Endothelial cell of umbilical vein (primary cell): ENCODE measurements around the gene NOTCH3. TPM values are rescaled to one million over a fixed set of nuclear protein-coding genes. Genes with fewer than 3 reads are reported as not detected.

ENCODE experiments used
- BruUV-seq: library from RNA; stranded (reverse); fragments of 400-500 nt; replicated peaks from 2 replicates; lab custom pipeline; 2021; lab: Mats Ljungman, UMichigan
- CTCF ChIA-PET: fragments of 300-600, 350-600 bp; sonication (Branson Sonifier 250); formaldehyde crosslinking; loops from one replicate; lab custom pipeline; 2021; ENCODE audit warnings: antibody characterized with exemption, inconsistent platforms; lab: Charles Lee
- POLR2A ChIA-PET: fragments of 300-600, 350-600 bp; sonication (Branson Sonifier 250); formaldehyde crosslinking; loops from one replicate; lab custom pipeline; 2021; ENCODE audit warnings: antibody characterized with exemption, inconsistent platforms; lab: Charles Lee
- DNase-seq: peaks from one replicate; pipeline ENCODE4 v3.0.0-alpha.2; 2011; ENCODE audit warnings: low read depth, low spot score
- FAIRE-seq: peaks from 2 replicates; lab custom pipeline; 2011; peaks lifted over from hg19 to GRCh38; lab: Jason Lieb, UNC
- H2AFZ ChIP-seq: 2 replicates; pipeline ENCODE4 v1.6.0; 2012; ENCODE audit warnings: low read depth, low read length, control low read depth, inconsistent platforms
- H3K27ac ChIP-seq: 2 replicates; pipeline ENCODE4 v1.5.1; 2011; ENCODE audit warnings: low read depth, mild to moderate bottlenecking, control low read depth, low read length, moderate library complexity; ENCODE audit not compliant: insufficient read depth
- H3K27me3 ChIP-seq, 2 experiments: 2 replicates each; pipeline versions ENCODE4 v1.6.0 to v1.6.1; 2011; ENCODE audit warnings: low read length in 2 of 2, mixed read lengths in 1 of 2; ENCODE audit not compliant: control insufficient read depth in 2 of 2, insufficient read depth in 2 of 2
- H3K36me3 ChIP-seq, 2 experiments: 2 replicates in 1 of 2; 3 replicates in 1 of 2; pipeline ENCODE4 v1.5.1; 2011; ENCODE audit warnings: low read length in 2 of 2, mild to moderate bottlenecking in 1 of 2, moderate library complexity in 1 of 2; ENCODE audit not compliant: control insufficient read depth in 2 of 2, insufficient read depth in 2 of 2; ENCODE audit errors: extremely low read depth in 1 of 2
- H3K4me1 ChIP-seq: 3 replicates; pipeline ENCODE4 v1.5.1; 2011; ENCODE audit warnings: mild to moderate bottlenecking, low read length; ENCODE audit not compliant: control insufficient read depth, insufficient read depth; ENCODE audit errors: extremely low read depth
- H3K4me2 ChIP-seq: 2 replicates; pipeline ENCODE4 v1.6.1; 2011; ENCODE audit warnings: low read length, control low read depth, mixed read lengths; ENCODE audit not compliant: insufficient read depth
- H3K4me3 ChIP-seq, 3 experiments: fragments of 200-600 bp in 1 of 3; sonication (generic), shearing (Covaris generic) in 1 of 3; replicated peaks in 1 of 3; 2 replicates each; pipeline ENCODE4 v1.5.1; 2011 to 2016; ENCODE audit warnings: control low read depth in 3 of 3, low read length in 3 of 3, mild to moderate bottlenecking in 2 of 3, inconsistent platforms in 1 of 3, low read depth in 1 of 3, moderate library complexity in 1 of 3; ENCODE audit not compliant: insufficient read depth in 1 of 3
- H3K79me2 ChIP-seq: 2 replicates; pipeline ENCODE4 v1.6.0; 2012; ENCODE audit warnings: low read length, inconsistent platforms; ENCODE audit not compliant: control insufficient read depth, insufficient read depth
- H3K9ac ChIP-seq: replicated peaks from 2 replicates; pipeline ENCODE3; 2011; ENCODE audit warnings: low read length, control low read depth; ENCODE audit not compliant: insufficient read depth; ENCODE audit errors: extremely low read depth
- H3K9me1 ChIP-seq: replicated peaks from 3 replicates; pipeline ENCODE4 v1.6.0; 2011; ENCODE audit warnings: mild to moderate bottlenecking, low read length; ENCODE audit not compliant: control insufficient read depth, insufficient read depth; ENCODE audit errors: extremely low read depth
- H3K9me3 ChIP-seq: replicated peaks from 2 replicates; pipeline ENCODE4 v1.5.1; 2012; ENCODE audit warnings: low read length, inconsistent platforms; ENCODE audit not compliant: control insufficient read depth, insufficient read depth
- H4K20me1 ChIP-seq: replicated peaks from 2 replicates; pipeline ENCODE3; 2011; ENCODE audit warnings: mild to moderate bottlenecking, low read length; ENCODE audit not compliant: control insufficient read depth, insufficient read depth; ENCODE audit errors: extremely low read depth
- EZH2 ChIP-seq: IDR thresholded peaks from 2 replicates; pipeline ENCODE4 v1.6.1; 2012; ENCODE audit warnings: borderline replicate concordance, low read depth, mild to moderate bottlenecking, moderate library complexity, low read length, inconsistent platforms; ENCODE audit not compliant: severe bottlenecking
- FOS ChIP-seq: IDR thresholded peaks from 2 replicates; pipeline ENCODE4 v1.6.1; 2011; ENCODE audit warnings: mild to moderate bottlenecking, low read length, moderate library complexity, borderline replicate concordance; ENCODE audit not compliant: insufficient read depth
- GATA2 ChIP-seq: IDR thresholded peaks from 2 replicates; pipeline ENCODE4 v1.7.0; 2011; ENCODE audit warnings: low read depth, mild to moderate bottlenecking, moderate library complexity, mixed read lengths, low read length; ENCODE audit not compliant: insufficient read length, insufficient read depth
- JUN ChIP-seq: IDR thresholded peaks from 2 replicates; pipeline ENCODE4 v1.6.1; 2011; ENCODE audit warnings: borderline replicate concordance, low read depth; ENCODE audit not compliant: insufficient read length, insufficient read depth
- MYC ChIP-seq: IDR thresholded peaks from one replicate; pipeline ENCODE4 v1.6.1; 2011; ENCODE audit warnings: mild to moderate bottlenecking, low read depth, low read length
- POLR2A ChIP-seq: IDR thresholded peaks from 2 replicates; pipeline ENCODE4 v1.6.1; 2012; ENCODE audit warnings: low read depth, mild to moderate bottlenecking, control low read depth, low read length
- POLR2AphosphoS5 ChIP-seq: IDR thresholded peaks from 2 replicates; pipeline ENCODE4 v1.6.1; 2012; ENCODE audit warnings: low read depth, mild to moderate bottlenecking, control low read depth, low read length, moderate library complexity; ENCODE audit not compliant: insufficient read depth
- dilution Hi-C: fragments of 300-500 bp; cut with MboI; formaldehyde crosslinking; loops from one replicate; pipeline ENCODE4 v1.15.0; 2019; ENCODE audit warnings: low sequenced_read_pairs; ENCODE audit not compliant: extremely low pct_ligation_motif_present
- intact Hi-C: fragments of 100-400 bp; cut with micrococcal nuclease; formaldehyde crosslinking; loops from one replicate; pipeline ENCODE4 v1.10.0; 2022
- polyA plus RNA-seq, 4 experiments: library from polyadenylated mRNA; depleted of rRNA in 3 of 4; stranded (reverse) in 3 of 4; unstranded in 1 of 4; fragments of >200 nt; gene quantifications; 2 replicates each; pipeline versions ENCODE4 v1.2.1 to v1.2.3, GENCODE V29; 2011 to 2012; ENCODE audit warnings: missing spikeins in 1 of 4
- total RNA-seq: library from RNA; stranded (reverse); gene quantifications from 2 replicates; pipeline ENCODE4 v1.2.3, GENCODE V29; 2021
- TF ChIP-seq, protein P1 (sequence below): IDR thresholded peaks from 2 replicates; pipeline ENCODE4 v1.6.1; 2011; ENCODE audit not compliant: insufficient read depth, insufficient read length
- TF ChIP-seq, protein P2 (sequence below), 2 donors: IDR thresholded peaks; 1 replicate in 1 of 2; 2 replicates in 1 of 2; pipeline ENCODE4 v1.5.1; 2011; ENCODE audit warnings: low read length in 2 of 2, mild to moderate bottlenecking in 2 of 2, moderate library complexity in 2 of 2, control low read depth in 1 of 2, inconsistent platforms in 1 of 2, low read depth in 1 of 2; ENCODE audit not compliant: insufficient read depth in 1 of 2; ENCODE audit errors: extremely low read depth in 1 of 2

Gene NOTCH3
- total and polyA plus RNA-seq, 2 donors (not counting 3 experiments of a cell fraction or from before 2014, with no cell fraction given): 0.63 to 1.5 TPM

DNA sequence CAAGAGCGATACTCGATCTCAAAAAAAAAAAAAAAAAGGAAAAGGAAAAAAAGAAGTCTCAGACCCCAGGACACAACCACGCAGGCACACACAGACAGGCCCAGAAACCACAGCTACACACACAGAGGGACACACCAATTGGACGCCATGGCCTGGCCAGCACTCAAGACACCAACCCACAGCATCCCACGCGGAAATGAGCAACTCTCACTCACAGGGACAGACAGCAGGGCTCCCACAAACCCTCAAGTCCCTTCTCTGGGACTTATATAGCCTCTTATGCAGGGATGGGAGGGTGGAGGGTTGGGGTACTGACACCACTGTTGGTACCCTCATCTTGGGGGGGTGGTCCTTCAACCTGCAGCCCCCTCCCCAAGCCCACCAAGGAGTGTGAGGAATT lies 5.9 kb downstream of the NOTCH3 start:
- H3K4me2 ChIP-seq: no peak overlapping the region
- dilution Hi-C loops: no loop called here
- H3K4me1 ChIP-seq: no peaks in the 10 kb centered on the region
- H3K4me3 ChIP-seq: no peak overlapping the region
- no peaks in the 10 kb centered on the region for H3K79me2 ChIP-seq
- DNase-seq (no peak), FAIRE-seq (no peak)
- BruUV-seq: no TSS peak
- no peak for TF ChIP-seq GATA2
- TF ChIP-seq POLR2AphosphoS5: no peak
- TF ChIP-seq JUN: no peak
- no peak for TF ChIP-seq POLR2A
- TF ChIP-seq, protein P1, sequence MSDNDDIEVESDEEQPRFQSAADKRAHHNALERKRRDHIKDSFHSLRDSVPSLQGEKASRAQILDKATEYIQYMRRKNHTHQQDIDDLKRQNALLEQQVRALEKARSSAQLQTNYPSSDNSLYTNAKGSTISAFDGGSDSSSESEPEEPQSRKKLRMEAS: no peak
- no peak for TF ChIP-seq FOS
- TF ChIP-seq MYC: no peak
- TF ChIP-seq EZH2: no peak
- TF ChIP-seq, protein P2, sequence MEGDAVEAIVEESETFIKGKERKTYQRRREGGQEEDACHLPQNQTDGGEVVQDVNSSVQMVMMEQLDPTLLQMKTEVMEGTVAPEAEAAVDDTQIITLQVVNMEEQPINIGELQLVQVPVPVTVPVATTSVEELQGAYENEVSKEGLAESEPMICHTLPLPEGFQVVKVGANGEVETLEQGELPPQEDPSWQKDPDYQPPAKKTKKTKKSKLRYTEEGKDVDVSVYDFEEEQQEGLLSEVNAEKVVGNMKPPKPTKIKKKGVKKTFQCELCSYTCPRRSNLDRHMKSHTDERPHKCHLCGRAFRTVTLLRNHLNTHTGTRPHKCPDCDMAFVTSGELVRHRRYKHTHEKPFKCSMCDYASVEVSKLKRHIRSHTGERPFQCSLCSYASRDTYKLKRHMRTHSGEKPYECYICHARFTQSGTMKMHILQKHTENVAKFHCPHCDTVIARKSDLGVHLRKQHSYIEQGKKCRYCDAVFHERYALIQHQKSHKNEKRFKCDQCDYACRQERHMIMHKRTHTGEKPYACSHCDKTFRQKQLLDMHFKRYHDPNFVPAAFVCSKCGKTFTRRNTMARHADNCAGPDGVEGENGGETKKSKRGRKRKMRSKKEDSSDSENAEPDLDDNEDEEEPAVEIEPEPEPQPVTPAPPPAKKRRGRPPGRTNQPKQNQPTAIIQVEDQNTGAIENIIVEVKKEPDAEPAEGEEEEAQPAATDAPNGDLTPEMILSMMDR (IDR thresholded peaks at IDR 0.05; ENCODE audit: extremely low read depth in 1 of 2, insufficient read depth in 1 of 2, low read depth in 1 of 2, low read length in 2 of 2): no peak
- CTCF ChIA-PET: interaction anchor here (0.7 to 1.6 kb wide), 8 partner anchors 11 to 361 kb away, joined by 3 to 8 read pairs (median 4); no protein-coding TSS in a partner anchor
- no peak overlapping the region for H3K27ac ChIP-seq
- no peaks in the 10 kb centered on the region for H4K20me1 ChIP-seq
- H3K9me1 ChIP-seq: no peaks in the 10 kb centered on the region
- no peak overlapping the region for H3K9ac ChIP-seq
- intact Hi-C loops: no loop called here
- no peaks in the 10 kb centered on the region for H3K36me3 ChIP-seq
- H2AFZ ChIP-seq: no peak overlapping the region
- POLR2A ChIA-PET: no interaction called here
- H3K27me3 ChIP-seq: peaks cover 17 to 19% of the 10 kb centered on the region in 2 experiments
- no peaks in the 10 kb centered on the region for H3K9me3 ChIP-seq
